Hepatocyte (in vitro differentiated cells): Measurements from ENCODE around the gene OR2L5. TPM values are rescaled to one million over a fixed set of nuclear protein-coding genes. Genes with fewer than 3 reads are reported as not detected.

ENCODE experiments used
- DNase-seq: peaks from one replicate; pipeline ENCODE4 v3.0.0-alpha.2; 2016; ENCODE audit warnings: low spot score
- H2AFZ ChIP-seq: fragments of 200-600 bp; sonication (generic); 2 replicates; pipeline ENCODE4 v1.6.0; 2016; ENCODE audit warnings: antibody characterized with exemption, mild to moderate bottlenecking
- H3K27ac ChIP-seq: fragments of 200-600 bp; sonication (generic); 2 replicates; pipeline ENCODE4 v1.5.1; 2016; ENCODE audit warnings: mild to moderate bottlenecking
- H3K27me3 ChIP-seq: fragments of 200-600 bp; sonication (generic); 2 replicates; pipeline ENCODE4 v1.6.1; 2016
- H3K36me3 ChIP-seq: fragments of 200-600 bp; sonication (generic); replicated peaks from 2 replicates; pipeline ENCODE4 v1.5.1; 2016; ENCODE audit warnings: low read depth; ENCODE audit not compliant: insufficient read depth
- H3K4me1 ChIP-seq: fragments of 200-600 bp; sonication (generic); 2 replicates; pipeline ENCODE4 v1.5.1; 2016; ENCODE audit warnings: mild to moderate bottlenecking, moderate library complexity; ENCODE audit not compliant: insufficient read depth
- H3K4me2 ChIP-seq: fragments of 200-600 bp; sonication (generic); 2 replicates; pipeline ENCODE4 v1.6.0; 2016
- H3K4me3 ChIP-seq: fragments of 200-600 bp; sonication (generic); 2 replicates; pipeline ENCODE4 v1.5.1; 2016; ENCODE audit warnings: mild to moderate bottlenecking
- H3K79me2 ChIP-seq: fragments of 200-600 bp; sonication (generic); 2 replicates; pipeline ENCODE4 v1.6.0; 2017; ENCODE audit warnings: mild to moderate bottlenecking
- H3K9me2 ChIP-seq: fragments of 200-600 bp; sonication (generic); replicated peaks from 2 replicates; pipeline ENCODE4 v1.6.0; 2017; ENCODE audit warnings: mild to moderate bottlenecking; ENCODE audit not compliant: insufficient read depth
- H3K9me3 ChIP-seq: fragments of 200-600 bp; sonication (generic); 2 replicates; pipeline ENCODE4 v1.5.1; 2016; ENCODE audit warnings: low read depth, mild to moderate bottlenecking
- H4K20me1 ChIP-seq: fragments of 200-600 bp; sonication (generic); 2 replicates; pipeline ENCODE4 v1.6.0; 2016; ENCODE audit warnings: mild to moderate bottlenecking; ENCODE audit not compliant: insufficient read depth, poor library complexity, severe bottlenecking
- EZH2 ChIP-seq: fragments of 200-600 bp; sonication (generic); IDR thresholded peaks from 2 replicates; pipeline ENCODE4 v1.6.1; 2016; ENCODE audit warnings: antibody characterized with exemption, mild to moderate bottlenecking, borderline replicate concordance
- EZH2phosphoT487 ChIP-seq: fragments of 200-600 bp; sonication (generic); IDR thresholded peaks from one replicate; pipeline ENCODE4 v1.6.1; 2018; ENCODE audit warnings: antibody characterized with exemption, mild to moderate bottlenecking, low read depth, moderate library complexity; ENCODE audit not compliant: unreplicated experiment, severe bottlenecking
- WGBS: methylation state at CpG from one replicate; pipeline ENCODE4 v1.1.6; 2016; ENCODE audit warnings: low lambda C conversion rate; ENCODE audit errors: missing lambda C conversion rate; 5-methylcytosine and 5-hydroxymethylcytosine counted together
- polyA plus RNA-seq: library from polyadenylated mRNA; unstranded; fragments of >200 nt; fragmentation: Nextera tagmentation; extraction: Ambion mirVana; gene quantifications from 2 replicates; pipeline ENCODE4 v1.2.1, GENCODE V29; 2016
- total RNA-seq: library from RNA; depleted of rRNA; stranded (reverse); fragments of >200 nt; gene quantifications from 2 replicates; pipeline ENCODE4 v1.2.3, GENCODE V29; 2014
- TF ChIP-seq, protein P1 (sequence below): fragments of 200-600 bp; sonication (generic); IDR thresholded peaks from 2 replicates; pipeline ENCODE4 v1.5.1; 2016; ENCODE audit warnings: antibody characterized with exemption, mild to moderate bottlenecking; ENCODE audit not compliant: poor library complexity

OR2L5 gene
- total and polyA plus RNA-seq, 2 experiments from 2014 or later, result not detected

DNA sequence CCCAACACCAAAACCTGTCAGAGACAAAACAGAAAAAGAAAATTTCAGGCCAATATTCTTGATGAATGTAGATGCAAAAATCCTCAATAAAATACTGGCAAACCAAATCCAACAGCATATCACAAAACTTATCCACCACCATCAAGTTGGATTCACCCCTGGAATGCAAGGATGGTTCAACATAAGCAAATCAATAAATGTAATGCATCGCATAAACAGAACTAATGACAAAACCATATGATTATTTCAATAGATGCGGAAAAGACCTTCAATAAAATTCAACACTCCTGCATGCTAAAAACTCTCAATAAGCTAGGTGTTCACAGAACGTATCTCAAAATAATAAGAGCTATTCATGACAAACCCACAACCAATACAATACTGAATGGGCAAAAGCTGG is 3.8 kb upstream of the OR2L5 start:
- H3K9me2 ChIP-seq, result no peaks in the 10 kb centered on the region
- no peaks in the 10 kb centered on the region for H3K9me3 ChIP-seq
- 69% methylated on average over 3 of the region's 3 CpGs for WGBS
- H3K27ac ChIP-seq, result no peak overlapping the region
- no peak overlapping the region for H3K4me3 ChIP-seq
- TF ChIP-seq, protein P1, sequence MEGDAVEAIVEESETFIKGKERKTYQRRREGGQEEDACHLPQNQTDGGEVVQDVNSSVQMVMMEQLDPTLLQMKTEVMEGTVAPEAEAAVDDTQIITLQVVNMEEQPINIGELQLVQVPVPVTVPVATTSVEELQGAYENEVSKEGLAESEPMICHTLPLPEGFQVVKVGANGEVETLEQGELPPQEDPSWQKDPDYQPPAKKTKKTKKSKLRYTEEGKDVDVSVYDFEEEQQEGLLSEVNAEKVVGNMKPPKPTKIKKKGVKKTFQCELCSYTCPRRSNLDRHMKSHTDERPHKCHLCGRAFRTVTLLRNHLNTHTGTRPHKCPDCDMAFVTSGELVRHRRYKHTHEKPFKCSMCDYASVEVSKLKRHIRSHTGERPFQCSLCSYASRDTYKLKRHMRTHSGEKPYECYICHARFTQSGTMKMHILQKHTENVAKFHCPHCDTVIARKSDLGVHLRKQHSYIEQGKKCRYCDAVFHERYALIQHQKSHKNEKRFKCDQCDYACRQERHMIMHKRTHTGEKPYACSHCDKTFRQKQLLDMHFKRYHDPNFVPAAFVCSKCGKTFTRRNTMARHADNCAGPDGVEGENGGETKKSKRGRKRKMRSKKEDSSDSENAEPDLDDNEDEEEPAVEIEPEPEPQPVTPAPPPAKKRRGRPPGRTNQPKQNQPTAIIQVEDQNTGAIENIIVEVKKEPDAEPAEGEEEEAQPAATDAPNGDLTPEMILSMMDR, result no peak
- TF ChIP-seq EZH2phosphoT487 (no peak), EZH2 (no peak)
- no peaks in the 10 kb centered on the region for H3K4me1 ChIP-seq
- no peaks in the 10 kb centered on the region for H4K20me1 ChIP-seq
- H2AFZ ChIP-seq, result no peak overlapping the region
- H3K4me2 ChIP-seq, result no peak overlapping the region
- H3K79me2 ChIP-seq, result no peaks in the 10 kb centered on the region
- H3K27me3 ChIP-seq, result no peaks in the 10 kb centered on the region
- no peaks in the 10 kb centered on the region for H3K36me3 ChIP-seq
- no peak for DNase-seq

DNA sequence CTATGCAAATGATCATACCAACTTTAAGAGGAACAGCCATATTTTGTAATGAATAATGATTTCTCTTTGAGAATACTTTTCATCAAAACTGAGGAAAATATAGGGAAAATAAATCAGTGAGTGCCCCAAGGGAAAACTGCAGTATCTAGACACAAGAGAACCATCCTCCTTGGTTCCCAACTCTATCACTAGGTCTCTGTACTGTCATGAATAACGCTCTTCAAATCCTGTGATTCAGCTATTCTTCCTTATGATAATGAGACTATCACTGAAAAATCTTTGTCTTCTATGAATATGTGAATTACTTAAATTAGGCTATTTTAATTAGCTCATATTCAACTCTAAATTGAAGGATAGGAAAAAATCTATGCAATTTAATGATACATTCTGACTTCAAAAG is 2.3 kb downstream of the OR2L5 start:
- no peaks in the 10 kb centered on the region for H3K27me3 ChIP-seq
- no peaks in the 10 kb centered on the region for H3K36me3 ChIP-seq
- 50% methylated on average over 1 of the region's 1 CpG for WGBS
- no peaks in the 10 kb centered on the region for H3K9me2 ChIP-seq
- TF ChIP-seq EZH2phosphoT487, result no peak
- TF ChIP-seq, protein P1, result no peak
- no peak for TF ChIP-seq EZH2
- H3K4me2 ChIP-seq, result no peak overlapping the region
- no peak overlapping the region for H3K27ac ChIP-seq
- no peak overlapping the region for H2AFZ ChIP-seq
- no peaks in the 10 kb centered on the region for H3K79me2 ChIP-seq
- no peak for DNase-seq
- no peaks in the 10 kb centered on the region for H4K20me1 ChIP-seq
- no peaks in the 10 kb centered on the region for H3K4me1 ChIP-seq
- no peak overlapping the region for H3K4me3 ChIP-seq
- peaks cover 5% of the 10 kb centered on the region for H3K9me3 ChIP-seq

DNA sequence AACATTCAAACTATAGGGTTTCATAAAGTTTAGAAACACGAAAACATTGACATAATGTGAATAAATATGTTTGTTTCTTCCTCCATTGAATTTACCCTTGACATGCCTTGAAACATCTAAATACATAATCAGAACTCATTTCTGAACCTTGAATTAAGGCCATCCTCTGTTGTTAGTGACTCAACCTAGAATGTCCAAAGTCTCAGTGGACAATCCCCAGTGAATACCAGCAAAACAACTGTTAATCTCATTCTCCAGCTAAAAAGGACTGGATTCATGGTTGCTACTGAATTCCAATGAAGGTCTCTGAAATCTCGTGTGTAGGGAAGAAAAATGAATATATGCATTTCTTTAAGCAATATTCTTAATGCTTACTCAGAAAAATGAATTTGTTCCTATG is 16.3 kb downstream of the OR2L5 start, which contains the start of gene OR2L2:
TSS of gene OR2L2 (plus strand) at position 301 of the 400 bp plus-strand sequence. CDS start 8,198 bp downstream, outside the sequence.
- Histone ChIP-seq H3K79me2 (no peaks in the 10 kb centered on the region), H3K4me1 (no peaks in the 10 kb centered on the region), H4K20me1 (no peaks in the 10 kb centered on the region), H3K9me2 (no peaks in the 10 kb centered on the region), H3K27ac (no peak within 1 kb of the TSS), H3K36me3 (no peaks in the 10 kb centered on the region), H3K9me3 (no peaks in the 10 kb centered on the region), H2AFZ (no peak within 1 kb of the TSS), H3K4me3 (no peak within 1 kb of the TSS), H3K4me2 (no peak within 1 kb of the TSS), H3K27me3 (no peaks in the 10 kb centered on the region)
- WGBS, result 27% methylated on average over 2 of the region's 2 CpGs
- no peak for DNase-seq
- no peak for TF ChIP-seq EZH2

DNA sequence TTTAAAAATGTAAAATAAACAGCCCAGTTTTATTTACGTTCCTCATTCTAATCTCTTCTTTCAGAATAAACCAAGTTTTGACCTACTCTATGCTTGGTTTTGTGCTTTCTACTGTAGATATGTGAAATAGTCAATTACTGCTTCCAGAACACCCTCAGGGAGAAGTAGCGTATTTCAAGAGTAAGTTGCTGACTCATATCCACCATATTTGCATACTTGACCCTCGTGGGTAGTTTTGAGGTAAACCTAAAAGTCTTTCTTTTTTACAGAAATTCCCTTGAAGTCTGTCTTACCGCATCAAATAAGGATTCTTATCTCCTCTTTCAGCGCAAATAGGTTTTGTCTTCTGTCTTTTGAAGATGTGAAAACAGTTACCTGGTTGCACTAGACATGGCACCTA is 31.7 kb downstream of the OR2L5 start:
- Histone ChIP-seq H3K4me2 (no peak overlapping the region), H3K9me3 (peaks cover 5% of the 10 kb centered on the region), H3K9me2 (no peaks in the 10 kb centered on the region), H3K4me3 (no peak overlapping the region), H3K36me3 (no peaks in the 10 kb centered on the region), H3K27ac (no peak overlapping the region), H3K79me2 (no peaks in the 10 kb centered on the region), H4K20me1 (no peaks in the 10 kb centered on the region), H3K4me1 (no peaks in the 10 kb centered on the region), H3K27me3 (no peaks in the 10 kb centered on the region), H2AFZ (no peak overlapping the region)
- no peak for DNase-seq
- TF ChIP-seq, protein P1, result no peak
- TF ChIP-seq EZH2, result no peak
- TF ChIP-seq EZH2phosphoT487, result no peak
- WGBS, result 52% methylated on average over 5 of the region's 5 CpGs
